ENCODE measurements around the gene SRGAP3.

Gene SRGAP3

GRCh38 chr3:9222956-9223639 lies 26.3 kb downstream of the SRGAP3 start:
- Histone ChIP-seq H3K9ac (ENCODE audit: low read length) (no peak overlapping the region), H3K36me3 (ENCODE audit: control insufficient read depth, low read depth, low read length) (no peaks in the 10 kb centered on the region), H3K27ac (ENCODE audit: low read length) (no peak overlapping the region), H3K4me3 (ENCODE audit: low read length) (no peak overlapping the region), H3K9me3 (ENCODE audit: control insufficient read depth, low read depth, low read length) (no peaks in the 10 kb centered on the region), H3K27me3 (ENCODE audit: control insufficient read depth, insufficient read depth, low read length) (no peaks in the 10 kb centered on the region), H3K4me1 (ENCODE audit: control insufficient read depth, low read depth, low read length) (peaks cover 25% of the 10 kb centered on the region)

- Histone ChIP-seq H3K9ac (ENCODE audit: low read length) (no peak overlapping the region), H3K4me3 (ENCODE audit: low read length) (no peak overlapping the region), H3K36me3 (ENCODE audit: control insufficient read depth, low read depth, low read length) (no peaks in the 10 kb centered on the region), H3K4me1 (ENCODE audit: control insufficient read depth, low read depth, low read length) (peaks cover 25% of the 10 kb centered on the region), H3K9me3 (ENCODE audit: control insufficient read depth, low read depth, low read length) (no peaks in the 10 kb centered on the region), H3K27me3 (ENCODE audit: control insufficient read depth, insufficient read depth, low read length) (no peaks in the 10 kb centered on the region), H3K27ac (ENCODE audit: low read length) (no peak overlapping the region)
Measured at GRCh38 chr3:9222049-9222448, 27.4 kb downstream of the SRGAP3 start.

GRCh38 chr3:9218514-9218846 lies 31.0 kb downstream of the SRGAP3 start:
- Histone ChIP-seq H3K27ac (ENCODE audit: low read length) (no peak overlapping the region), H3K9me3 (ENCODE audit: control insufficient read depth, low read depth, low read length) (no peaks in the 10 kb centered on the region), H3K36me3 (ENCODE audit: control insufficient read depth, low read depth, low read length) (no peaks in the 10 kb centered on the region), H3K9ac (ENCODE audit: low read length) (no peak overlapping the region), H3K4me1 (ENCODE audit: control insufficient read depth, low read depth, low read length) (peaks cover 6% of the 10 kb centered on the region), H3K27me3 (ENCODE audit: control insufficient read depth, insufficient read depth, low read length) (no peaks in the 10 kb centered on the region), H3K4me3 (ENCODE audit: low read length) (no peak overlapping the region)

GRCh38 chr3:9217784-9218513 lies 31.5 kb downstream of the SRGAP3 start:
- Histone ChIP-seq H3K9me3 (ENCODE audit: control insufficient read depth, low read depth, low read length) (no peaks in the 10 kb centered on the region), H3K4me3 (ENCODE audit: low read length) (no peak overlapping the region), H3K9ac (ENCODE audit: low read length) (no peak overlapping the region), H3K36me3 (ENCODE audit: control insufficient read depth, low read depth, low read length) (no peaks in the 10 kb centered on the region), H3K27me3 (ENCODE audit: control insufficient read depth, insufficient read depth, low read length) (no peaks in the 10 kb centered on the region), H3K27ac (ENCODE audit: low read length) (no peak overlapping the region), H3K4me1 (ENCODE audit: control insufficient read depth, low read depth, low read length) (peaks cover 6% of the 10 kb centered on the region)

GRCh38 chr3:9216736-9217135 lies 32.7 kb downstream of the SRGAP3 start:
- H3K4me1 ChIP-seq (ENCODE audit: control insufficient read depth, low read depth, low read length) = peaks cover 3% of the 10 kb centered on the region
- no peaks in the 10 kb centered on the region for H3K9me3 ChIP-seq (ENCODE audit: control insufficient read depth, low read depth, low read length)
- no peak overlapping the region for H3K9ac ChIP-seq (ENCODE audit: low read length)
- no peaks in the 10 kb centered on the region for H3K27me3 ChIP-seq (ENCODE audit: control insufficient read depth, insufficient read depth, low read length)
- H3K27ac ChIP-seq (ENCODE audit: low read length) = no peak overlapping the region
- no peak overlapping the region for H3K4me3 ChIP-seq (ENCODE audit: low read length)
- no peaks in the 10 kb centered on the region for H3K36me3 ChIP-seq (ENCODE audit: control insufficient read depth, low read depth, low read length)

- H3K4me3 ChIP-seq (ENCODE audit: low read length) = no peak overlapping the region
- no peaks in the 10 kb centered on the region for H3K4me1 ChIP-seq (ENCODE audit: control insufficient read depth, low read depth, low read length)
- no peaks in the 10 kb centered on the region for H3K36me3 ChIP-seq (ENCODE audit: control insufficient read depth, low read depth, low read length)
- no peaks in the 10 kb centered on the region for H3K9me3 ChIP-seq (ENCODE audit: control insufficient read depth, low read depth, low read length)
- no peak overlapping the region for H3K9ac ChIP-seq (ENCODE audit: low read length)
- H3K27me3 ChIP-seq (ENCODE audit: control insufficient read depth, insufficient read depth, low read length) = no peaks in the 10 kb centered on the region
- no peak overlapping the region for H3K27ac ChIP-seq (ENCODE audit: low read length)
Measured at GRCh38 chr3:9214599-9214998, 34.8 kb downstream of the SRGAP3 start.

GRCh38 chr3:9214185-9214584 lies 35.3 kb downstream of the SRGAP3 start:
- H3K4me3 ChIP-seq (ENCODE audit: low read length) = no peak overlapping the region
- H3K9me3 ChIP-seq (ENCODE audit: control insufficient read depth, low read depth, low read length) = no peaks in the 10 kb centered on the region
- no peak overlapping the region for H3K27ac ChIP-seq (ENCODE audit: low read length)

GRCh38 chr3:9213019-9213634 lies 36.3 kb downstream of the SRGAP3 start:
- H3K9ac ChIP-seq (ENCODE audit: low read length) = no peak overlapping the region
- H3K4me3 ChIP-seq (ENCODE audit: low read length) = no peak overlapping the region
- no peaks in the 10 kb centered on the region for H3K4me1 ChIP-seq (ENCODE audit: control insufficient read depth, low read depth, low read length)
- H3K9me3 ChIP-seq (ENCODE audit: control insufficient read depth, low read depth, low read length) = no peaks in the 10 kb centered on the region
- no peaks in the 10 kb centered on the region for H3K27me3 ChIP-seq (ENCODE audit: control insufficient read depth, insufficient read depth, low read length)
- no peak overlapping the region for H3K27ac ChIP-seq (ENCODE audit: low read length)
- H3K36me3 ChIP-seq (ENCODE audit: control insufficient read depth, low read depth, low read length) = no peaks in the 10 kb centered on the region

More at GRCh38 chr3:9214185-9214584, 35.3 kb downstream of the SRGAP3 start:
- Histone ChIP-seq H3K36me3 (ENCODE audit: control insufficient read depth, low read depth, low read length) (no peaks in the 10 kb centered on the region), H3K9ac (ENCODE audit: low read length) (no peak overlapping the region), H3K4me1 (ENCODE audit: control insufficient read depth, low read depth, low read length) (no peaks in the 10 kb centered on the region), H3K27me3 (ENCODE audit: control insufficient read depth, insufficient read depth, low read length) (no peaks in the 10 kb centered on the region)

- Histone ChIP-seq H3K9ac (ENCODE audit: low read length) (no peak overlapping the region), H3K36me3 (ENCODE audit: control insufficient read depth, low read depth, low read length) (no peaks in the 10 kb centered on the region), H3K4me3 (ENCODE audit: low read length) (no peak overlapping the region), H3K27ac (ENCODE audit: low read length) (no peak overlapping the region), H3K9me3 (ENCODE audit: control insufficient read depth, low read depth, low read length) (no peaks in the 10 kb centered on the region), H3K27me3 (ENCODE audit: control insufficient read depth, insufficient read depth, low read length) (no peaks in the 10 kb centered on the region), H3K4me1 (ENCODE audit: control insufficient read depth, low read depth, low read length) (no peaks in the 10 kb centered on the region)
Measured at GRCh38 chr3:9211155-9211950, 38.1 kb downstream of the SRGAP3 start.

GRCh38 chr3:9209777-9210176 lies 39.7 kb downstream of the SRGAP3 start:
- Histone ChIP-seq H3K9ac (ENCODE audit: low read length) (no peak overlapping the region), H3K27me3 (ENCODE audit: control insufficient read depth, insufficient read depth, low read length) (no peaks in the 10 kb centered on the region), H3K36me3 (ENCODE audit: control insufficient read depth, low read depth, low read length) (no peaks in the 10 kb centered on the region), H3K27ac (ENCODE audit: low read length) (no peak overlapping the region), H3K4me1 (ENCODE audit: control insufficient read depth, low read depth, low read length) (peaks cover 2% of the 10 kb centered on the region), H3K9me3 (ENCODE audit: control insufficient read depth, low read depth, low read length) (no peaks in the 10 kb centered on the region), H3K4me3 (ENCODE audit: low read length) (no peak overlapping the region)

GRCh38 chr3:9208605-9209152 lies 40.8 kb downstream of the SRGAP3 start:
- Histone ChIP-seq H3K4me1 (ENCODE audit: control insufficient read depth, low read depth, low read length) (peaks cover 10% of the 10 kb centered on the region), H3K9ac (ENCODE audit: low read length) (no peak overlapping the region), H3K27ac (ENCODE audit: low read length) (no peak overlapping the region), H3K4me3 (ENCODE audit: low read length) (no peak overlapping the region), H3K27me3 (ENCODE audit: control insufficient read depth, insufficient read depth, low read length) (no peaks in the 10 kb centered on the region), H3K9me3 (ENCODE audit: control insufficient read depth, low read depth, low read length) (no peaks in the 10 kb centered on the region), H3K36me3 (ENCODE audit: control insufficient read depth, low read depth, low read length) (no peaks in the 10 kb centered on the region)
